CD4-positive, CD25-positive, alpha-beta regulatory T cell (primary cell): ENCODE measurements around the gene NTF3. TPM values are rescaled to one million over a fixed set of nuclear protein-coding genes. Genes with fewer than 3 reads are reported as not detected.

ENCODE experiments used
- ATAC-seq, 2 donors: fragments of 150-1000 bp; cut with Tn5 transposase; one replicate each; pipeline ENCODE4 v1.10.0; 2021; ENCODE audit warnings: low read depth in 2 of 2, moderate number of reproducible peaks in 2 of 2, moderate library complexity in 1 of 2
- DNase-seq, 3 donors: peaks; one replicate each; pipeline versions ENCODE4 v3.0.0 to v3.0.0-alpha.2; 2012 to 2022; ENCODE audit warnings: mixed read lengths in 1 of 3
- H3K27ac ChIP-seq: one replicate; pipeline ENCODE4 v1.7.0; 2013; ENCODE audit warnings: mild to moderate bottlenecking, low read length; ENCODE audit not compliant: insufficient read depth, poor library complexity, severe bottlenecking
- H3K27me3 ChIP-seq: one replicate; pipeline ENCODE4 v1.7.0; 2013; ENCODE audit warnings: low read length; ENCODE audit not compliant: control insufficient read depth, insufficient read depth
- H3K36me3 ChIP-seq: one replicate; pipeline ENCODE4 v1.7.0; 2013; ENCODE audit warnings: mild to moderate bottlenecking, low read length, moderate library complexity; ENCODE audit not compliant: control insufficient read depth, insufficient read depth
- H3K4me1 ChIP-seq: 2 replicates; pipeline ENCODE4 v1.7.0; 2013; ENCODE audit warnings: mild to moderate bottlenecking, low read length; ENCODE audit not compliant: insufficient read depth, control insufficient read depth, poor library complexity, severe bottlenecking
- H3K4me3 ChIP-seq: one replicate; pipeline ENCODE4 v1.7.0; 2013; ENCODE audit warnings: low read depth, mild to moderate bottlenecking, low read length, moderate library complexity
- H3K9me3 ChIP-seq, 2 experiments: 1 replicate in 1 of 2; 2 replicates in 1 of 2; pipeline ENCODE4 v1.7.0; 2013; ENCODE audit warnings: low read length in 2 of 2, mild to moderate bottlenecking in 1 of 2, moderate library complexity in 1 of 2; ENCODE audit not compliant: control insufficient read depth in 2 of 2
- H3K27ac Mint-ChIP-seq, 3 donors: one replicate each; pipeline ENCODE4 v1.8.0; 2020 to 2022; ENCODE audit warnings: mild to moderate bottlenecking in 3 of 3, mixed read lengths in 3 of 3, moderate library complexity in 2 of 3
- H3K27me3 Mint-ChIP-seq: one replicate; pipeline ENCODE4 v1.8.0; 2022; ENCODE audit warnings: mild to moderate bottlenecking, mixed read lengths
- H3K36me3 Mint-ChIP-seq: one replicate; pipeline ENCODE4 v1.8.0; 2020; ENCODE audit warnings: mixed read lengths
- H3K4me1 Mint-ChIP-seq, 4 donors: one replicate each; pipeline ENCODE4 v1.8.0; 2020 to 2022; ENCODE audit warnings: mixed read lengths in 4 of 4, mild to moderate bottlenecking in 1 of 4
- H3K4me3 Mint-ChIP-seq, 4 donors: one replicate each; pipeline ENCODE4 v1.8.0; 2020 to 2022; ENCODE audit warnings: mild to moderate bottlenecking in 4 of 4, mixed read lengths in 4 of 4, moderate library complexity in 3 of 4
- H3K9me3 Mint-ChIP-seq, 7 donors: one replicate each; pipeline ENCODE4 v1.8.0; 2020 to 2022; ENCODE audit warnings: mixed read lengths in 7 of 7, mild to moderate bottlenecking in 3 of 7, moderate library complexity in 2 of 7
- polyA plus RNA-seq, 4 donors: library from polyadenylated mRNA; unstranded; fragments of 300-500 nt; fragmentation: Illumina TruSeq; gene quantifications; one replicate each; pipeline ENCODE4 v1.2.3, GENCODE V29; 2021
- total RNA-seq: library from RNA; stranded (reverse); gene quantifications from one replicate; pipeline ENCODE4 v1.2.3, GENCODE V29; 2022

NTF3 gene
- total and polyA plus RNA-seq, 5 donors from 2014 or later = not detected

- Mint-ChIP-seq H3K36me3 (no peaks in the 10 kb centered on the region), H3K27me3 (peaks cover 7% of the 10 kb centered on the region), H3K27ac (no peak overlapping the region), H3K9me3 (peaks cover 0 to 4% (median 0%) of the 10 kb centered on the region in 7 donors), H3K4me3 (no peak overlapping the region), H3K4me1 (no peaks in the 10 kb centered on the region)
- Histone ChIP-seq H3K4me3 (no peak overlapping the region), H3K36me3 (no peaks in the 10 kb centered on the region), H3K9me3 (no peaks in the 10 kb centered on the region), H3K27me3 (no peaks in the 10 kb centered on the region), H3K4me1 (no peaks in the 10 kb centered on the region), H3K27ac (no peak overlapping the region)
- ATAC-seq = no peak
- DNase-seq = no peak
These were observed 74.4 kb downstream of the NTF3 start for GRCh38 chr12:5506295-5506694.

GRCh38 chr12:5506821-5507231, 74.9 kb downstream of the NTF3 start:
- no peak overlapping the region for H3K27ac ChIP-seq
- Mint-ChIP-seq H3K27ac (no peak overlapping the region), H3K4me3 (no peak overlapping the region), H3K9me3 (peaks cover 0 to 4% (median 0%) of the 10 kb centered on the region in 7 donors), H3K36me3 (no peaks in the 10 kb centered on the region), H3K4me1 (no peaks in the 10 kb centered on the region), H3K27me3 (peaks cover 7% of the 10 kb centered on the region)
- H3K4me1 ChIP-seq = no peaks in the 10 kb centered on the region
- H3K36me3 ChIP-seq = no peaks in the 10 kb centered on the region
- ATAC-seq = no peak
- H3K27me3 ChIP-seq = no peaks in the 10 kb centered on the region
- no peak for DNase-seq
- H3K9me3 ChIP-seq = no peaks in the 10 kb centered on the region
- no peak overlapping the region for H3K4me3 ChIP-seq

- H3K27me3 Mint-ChIP-seq = peaks cover 7% of the 10 kb centered on the region
- no peak overlapping the region for H3K4me3 Mint-ChIP-seq
- Histone ChIP-seq H3K27ac (no peak overlapping the region), H3K4me1 (no peaks in the 10 kb centered on the region), H3K27me3 (no peaks in the 10 kb centered on the region), H3K9me3 (no peaks in the 10 kb centered on the region), H3K4me3 (no peak overlapping the region), H3K36me3 (no peaks in the 10 kb centered on the region)
- ATAC-seq (no peak), DNase-seq (no peak)
- H3K27ac Mint-ChIP-seq = no peak overlapping the region
- H3K9me3 Mint-ChIP-seq = peaks cover 0 to 4% (median 0%) of the 10 kb centered on the region in 7 donors
- no peaks in the 10 kb centered on the region for H3K36me3 Mint-ChIP-seq
- H3K4me1 Mint-ChIP-seq = no peaks in the 10 kb centered on the region
These were observed 75.6 kb downstream of the NTF3 start for GRCh38 chr12:5507401-5507935.

GRCh38 chr12:5507944-5508343, 76.0 kb downstream of the NTF3 start:
- no peak overlapping the region for H3K27ac Mint-ChIP-seq
- H3K27ac ChIP-seq = no peak overlapping the region
- no peaks in the 10 kb centered on the region for H3K4me1 Mint-ChIP-seq
- no peaks in the 10 kb centered on the region for H3K36me3 Mint-ChIP-seq
- H3K4me3 ChIP-seq = no peak overlapping the region
- no peak overlapping the region for H3K4me3 Mint-ChIP-seq
- H3K4me1 ChIP-seq = no peaks in the 10 kb centered on the region
- peaks cover 0 to 5% (median 0%) of the 10 kb centered on the region in 7 donors for H3K9me3 Mint-ChIP-seq
- no peaks in the 10 kb centered on the region for H3K9me3 ChIP-seq
- no peak for DNase-seq
- H3K27me3 ChIP-seq = no peaks in the 10 kb centered on the region
- H3K27me3 Mint-ChIP-seq = peaks cover 7% of the 10 kb centered on the region
- no peak for ATAC-seq
- H3K36me3 ChIP-seq = no peaks in the 10 kb centered on the region

- ATAC-seq (no peak), DNase-seq (no peak)
- H3K36me3 Mint-ChIP-seq = no peaks in the 10 kb centered on the region
- Histone ChIP-seq H3K4me1 (no peaks in the 10 kb centered on the region), H3K4me3 (no peak overlapping the region), H3K9me3 (no peaks in the 10 kb centered on the region), H3K27me3 (no peaks in the 10 kb centered on the region), H3K36me3 (no peaks in the 10 kb centered on the region), H3K27ac (no peak overlapping the region)
- H3K9me3 Mint-ChIP-seq = peaks cover 0 to 5% (median 0%) of the 10 kb centered on the region in 7 donors
- H3K4me1 Mint-ChIP-seq = no peaks in the 10 kb centered on the region
- no peak overlapping the region for H3K4me3 Mint-ChIP-seq
- H3K27ac Mint-ChIP-seq = no peak overlapping the region
- peaks cover 7% of the 10 kb centered on the region for H3K27me3 Mint-ChIP-seq
These were observed 77.2 kb downstream of the NTF3 start for GRCh38 chr12:5509102-5509501.

- DNase-seq = no peak
- H3K4me3 Mint-ChIP-seq = no peak overlapping the region
- Histone ChIP-seq H3K27ac (no peak overlapping the region), H3K9me3 (no peaks in the 10 kb centered on the region), H3K36me3 (no peaks in the 10 kb centered on the region), H3K4me1 (no peaks in the 10 kb centered on the region), H3K4me3 (no peak overlapping the region), H3K27me3 (no peaks in the 10 kb centered on the region)
- no peak overlapping the region for H3K27ac Mint-ChIP-seq
- no peaks in the 10 kb centered on the region for H3K36me3 Mint-ChIP-seq
- no peak for ATAC-seq
- H3K9me3 Mint-ChIP-seq = peaks cover 0 to 5% (median 0%) of the 10 kb centered on the region in 7 donors
- H3K4me1 Mint-ChIP-seq = no peaks in the 10 kb centered on the region
- peaks cover 7% of the 10 kb centered on the region for H3K27me3 Mint-ChIP-seq
These were observed 77.6 kb downstream of the NTF3 start for GRCh38 chr12:5509557-5509956.

GRCh38 chr12:5510251-5510805, 78.4 kb downstream of the NTF3 start:
- no peak overlapping the region for H3K27ac Mint-ChIP-seq
- H3K4me1 ChIP-seq = no peaks in the 10 kb centered on the region
- H3K4me1 Mint-ChIP-seq = no peaks in the 10 kb centered on the region
- no peaks in the 10 kb centered on the region for H3K9me3 ChIP-seq
- H3K4me3 ChIP-seq = no peak overlapping the region
- peaks cover 7% of the 10 kb centered on the region for H3K27me3 Mint-ChIP-seq
- H3K36me3 ChIP-seq = no peaks in the 10 kb centered on the region
- no peaks in the 10 kb centered on the region for H3K27me3 ChIP-seq
- peaks cover 0 to 5% (median 0%) of the 10 kb centered on the region in 7 donors for H3K9me3 Mint-ChIP-seq
- no peak for ATAC-seq
- H3K27ac ChIP-seq = no peak overlapping the region
- no peaks in the 10 kb centered on the region for H3K36me3 Mint-ChIP-seq
- no peak for DNase-seq
- H3K4me3 Mint-ChIP-seq = no peak overlapping the region

- ATAC-seq = no peak
- H3K27ac ChIP-seq = no peak overlapping the region
- no peaks in the 10 kb centered on the region for H3K36me3 ChIP-seq
- Mint-ChIP-seq H3K36me3 (no peaks in the 10 kb centered on the region), H3K4me1 (no peaks in the 10 kb centered on the region), H3K4me3 (no peak overlapping the region), H3K27ac (no peak overlapping the region), H3K9me3 (peaks cover 0 to 5% (median 0%) of the 10 kb centered on the region in 7 donors), H3K27me3 (peaks cover 7% of the 10 kb centered on the region)
- H3K4me1 ChIP-seq = no peaks in the 10 kb centered on the region
- no peak overlapping the region for H3K4me3 ChIP-seq
- no peaks in the 10 kb centered on the region for H3K9me3 ChIP-seq
- no peak for DNase-seq
- no peaks in the 10 kb centered on the region for H3K27me3 ChIP-seq
These were observed 79.3 kb downstream of the NTF3 start for GRCh38 chr12:5511256-5511643.
